ENCODE results near the gene DYNLL2.
"Not testable (repeated sequence)": the region's sequence is repeated elsewhere in the genome, so short reads cannot be mapped to it uniquely, and the experiment has no call there.

DYNLL2 gene

GRCh38 chr17:58073266-58073665, 10.0 kb upstream of the DYNLL2 start:
- not testable (repeated sequence) for DNase-seq

- DNase-seq, result not testable (repeated sequence)
Observed at GRCh38 chr17:58074406-58074805, 8.8 kb upstream of the DYNLL2 start.

- no peak for DNase-seq
Observed at GRCh38 chr17:58079300-58080033, 3.8 kb upstream of the DYNLL2 start.

GRCh38 chr17:58081646-58082340, 1.4 kb upstream of the DYNLL2 start:
- no peak for DNase-seq

GRCh38 chr17:58082341-58082869, 814 bp upstream of the DYNLL2 start:
- DNase-seq, result no peak

GRCh38 chr17:58083491-58084316, 485 bp downstream of the DYNLL2 start:
- DNase-seq, result peak; percentile 70

- DNase-seq, result peak; percentile 40
Observed at GRCh38 chr17:58084317-58084981, 1.2 kb downstream of the DYNLL2 start.

- DNase-seq, result no peak
Observed at GRCh38 chr17:58085039-58085715, 2.0 kb downstream of the DYNLL2 start.

GRCh38 chr17:58086953-58087352, 3.7 kb downstream of the DYNLL2 start:
- DNase-seq, result no peak

- DNase-seq, result no peak
Observed at GRCh38 chr17:58088624-58089023, 5.4 kb downstream of the DYNLL2 start.

GRCh38 chr17:58089111-58089510, 5.9 kb downstream of the DYNLL2 start:
- no peak for DNase-seq

GRCh38 chr17:58091024-58091567, 7.9 kb downstream of the DYNLL2 start:
- DNase-seq, result no peak

- DNase-seq, result no peak
Observed at GRCh38 chr17:58092101-58092796, 9.0 kb downstream of the DYNLL2 start.

- no peak for DNase-seq
Observed at GRCh38 chr17:58092797-58093385, 9.7 kb downstream of the DYNLL2 start.

- no peak for DNase-seq
Observed at GRCh38 chr17:58094118-58094517, 10.9 kb downstream of the DYNLL2 start.

- no peak for DNase-seq
Observed at GRCh38 chr17:58096892-58097291, 13.7 kb downstream of the DYNLL2 start.

- DNase-seq, result no peak
Observed at GRCh38 chr17:58097384-58098088, 14.3 kb downstream of the DYNLL2 start.

GRCh38 chr17:58100506-58100905, 17.3 kb downstream of the DYNLL2 start:
- no peak for DNase-seq

- DNase-seq, result not testable (repeated sequence)
Observed at GRCh38 chr17:58101898-58102297, 18.7 kb downstream of the DYNLL2 start.

- DNase-seq, result no peak
Observed at GRCh38 chr17:58105093-58105492, 21.9 kb downstream of the DYNLL2 start.
